Loucy (cell line): ENCODE data around the gene RIMKLB.

Experiments
- H2AFZ ChIP-seq: fragments of 200-600 bp; sonication (generic); 2 replicates; pipeline ENCODE4 v1.6.0; 2016; ENCODE audit warnings: antibody characterized with exemption, mild to moderate bottlenecking, low read length, moderate library complexity
- H3F3A ChIP-seq: fragments of 200-600 bp; 2 replicates; pipeline ENCODE4 v1.6.0; 2016; ENCODE audit warnings: antibody characterized with exemption, low read depth, mild to moderate bottlenecking
- H3K27me3 ChIP-seq: fragments of 200-600 bp; sonication (generic); 2 replicates; pipeline ENCODE4 v1.6.1; 2014; ENCODE audit warnings: low read length, mild to moderate bottlenecking; ENCODE audit not compliant: insufficient read depth, poor library complexity, severe bottlenecking
- H3K36me3 ChIP-seq: fragments of 200-600 bp; sonication (generic); 2 replicates; pipeline ENCODE4 v1.6.1; 2016; ENCODE audit warnings: low read length; ENCODE audit not compliant: insufficient read depth
- H3K4me1 ChIP-seq: fragments of 200-600 bp; sonication (generic); 2 replicates; pipeline ENCODE4 v1.5.1; 2014; ENCODE audit warnings: low read length, mild to moderate bottlenecking; ENCODE audit not compliant: insufficient read depth, poor library complexity, severe bottlenecking
- H3K4me2 ChIP-seq: fragments of 200-600 bp; sonication (generic); 2 replicates; pipeline ENCODE4 v1.6.0; 2014; ENCODE audit warnings: antibody characterized with exemption, low read length, low read depth, mild to moderate bottlenecking; ENCODE audit not compliant: poor library complexity, severe bottlenecking
- H3K4me3 ChIP-seq: fragments of 200-600 bp; sonication (generic); 2 replicates; pipeline ENCODE4 v1.5.1; 2014; ENCODE audit warnings: low read length, mild to moderate bottlenecking, mixed read lengths; ENCODE audit not compliant: poor library complexity, severe bottlenecking
- H3K79me2 ChIP-seq: fragments of 200-600 bp; sonication (generic); 2 replicates; pipeline ENCODE4 v1.6.1; 2014; ENCODE audit warnings: low read length; ENCODE audit not compliant: insufficient read depth
- H3K9ac ChIP-seq: fragments of 200-600 bp; sonication (generic); 2 replicates; pipeline ENCODE4 v1.6.0; 2014; ENCODE audit warnings: mild to moderate bottlenecking, low read depth, low read length, moderate library complexity; ENCODE audit not compliant: poor library complexity, severe bottlenecking
- H3K9me2 ChIP-seq: fragments of 200-600 bp; sonication (generic); replicated peaks from 2 replicates; pipeline ENCODE4 v1.6.1; 2016; ENCODE audit warnings: low read depth, low read length, mixed read lengths
- H3K9me3 ChIP-seq: fragments of 200-600 bp; sonication (generic); 2 replicates; pipeline ENCODE4 v1.6.1; 2014; ENCODE audit warnings: mild to moderate bottlenecking, antibody characterized with exemption, low read length, low read depth; ENCODE audit not compliant: insufficient read depth
- H4K20me1 ChIP-seq: fragments of 200-600 bp; sonication (generic); 2 replicates; pipeline ENCODE4 v1.6.0; 2014; ENCODE audit warnings: antibody characterized with exemption, low read length, mild to moderate bottlenecking; ENCODE audit not compliant: insufficient read depth, poor library complexity, severe bottlenecking
- EZH2phosphoT487 ChIP-seq: fragments of 200-600 bp; IDR thresholded peaks from 2 replicates; pipeline ENCODE4 v1.6.1; 2018; ENCODE audit warnings: antibody characterized with exemption, mild to moderate bottlenecking, moderate library complexity, borderline replicate concordance
- TF ChIP-seq, protein P1 (sequence below): fragments of 200-600 bp; sonication (generic); conservative IDR thresholded peaks from 2 replicates; pipeline ENCODE4 v1.5.1; 2014; ENCODE audit warnings: mild to moderate bottlenecking, antibody characterized with exemption, low read length

Gene RIMKLB

GRCh38 chr12:8823565-8824300, 125.9 kb downstream of the RIMKLB start:
- H3K4me3 ChIP-seq, result no peak overlapping the region
- no peaks in the 10 kb centered on the region for H4K20me1 ChIP-seq
- H3K9ac ChIP-seq, result no peak overlapping the region
- H3K4me1 ChIP-seq, result no peaks in the 10 kb centered on the region
- no peaks in the 10 kb centered on the region for H3K79me2 ChIP-seq
- no peaks in the 10 kb centered on the region for H3K27me3 ChIP-seq
- no peaks in the 10 kb centered on the region for H3K9me3 ChIP-seq
- TF ChIP-seq, protein P1, sequence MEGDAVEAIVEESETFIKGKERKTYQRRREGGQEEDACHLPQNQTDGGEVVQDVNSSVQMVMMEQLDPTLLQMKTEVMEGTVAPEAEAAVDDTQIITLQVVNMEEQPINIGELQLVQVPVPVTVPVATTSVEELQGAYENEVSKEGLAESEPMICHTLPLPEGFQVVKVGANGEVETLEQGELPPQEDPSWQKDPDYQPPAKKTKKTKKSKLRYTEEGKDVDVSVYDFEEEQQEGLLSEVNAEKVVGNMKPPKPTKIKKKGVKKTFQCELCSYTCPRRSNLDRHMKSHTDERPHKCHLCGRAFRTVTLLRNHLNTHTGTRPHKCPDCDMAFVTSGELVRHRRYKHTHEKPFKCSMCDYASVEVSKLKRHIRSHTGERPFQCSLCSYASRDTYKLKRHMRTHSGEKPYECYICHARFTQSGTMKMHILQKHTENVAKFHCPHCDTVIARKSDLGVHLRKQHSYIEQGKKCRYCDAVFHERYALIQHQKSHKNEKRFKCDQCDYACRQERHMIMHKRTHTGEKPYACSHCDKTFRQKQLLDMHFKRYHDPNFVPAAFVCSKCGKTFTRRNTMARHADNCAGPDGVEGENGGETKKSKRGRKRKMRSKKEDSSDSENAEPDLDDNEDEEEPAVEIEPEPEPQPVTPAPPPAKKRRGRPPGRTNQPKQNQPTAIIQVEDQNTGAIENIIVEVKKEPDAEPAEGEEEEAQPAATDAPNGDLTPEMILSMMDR, result peak; percentile 92
- no peak for TF ChIP-seq EZH2phosphoT487
- no peaks in the 10 kb centered on the region for H3K36me3 ChIP-seq
- H3F3A ChIP-seq, result no peaks in the 10 kb centered on the region
- 0 out of 2 replicates have a peak overlapping the region, but pooled peaks have one; percentile 31 for H2AFZ ChIP-seq
- H3K4me2 ChIP-seq, result no peak overlapping the region
- no peaks in the 10 kb centered on the region for H3K9me2 ChIP-seq

GRCh38 chr12:8827551-8828256, 129.9 kb downstream of the RIMKLB start:
- H3F3A ChIP-seq, result no peaks in the 10 kb centered on the region
- H3K4me2 ChIP-seq, result no peak overlapping the region
- no peak overlapping the region for H2AFZ ChIP-seq
- TF ChIP-seq, protein P1, result no peak
- no peak for TF ChIP-seq EZH2phosphoT487
- H3K4me1 ChIP-seq, result no peaks in the 10 kb centered on the region
- no peaks in the 10 kb centered on the region for H3K9me2 ChIP-seq
- H3K9me3 ChIP-seq, result no peaks in the 10 kb centered on the region
- H3K9ac ChIP-seq, result no peak overlapping the region
- H3K79me2 ChIP-seq, result no peaks in the 10 kb centered on the region
- no peaks in the 10 kb centered on the region for H3K27me3 ChIP-seq
- no peaks in the 10 kb centered on the region for H4K20me1 ChIP-seq
- H3K36me3 ChIP-seq, result no peaks in the 10 kb centered on the region
- no peak overlapping the region for H3K4me3 ChIP-seq

DNA sequence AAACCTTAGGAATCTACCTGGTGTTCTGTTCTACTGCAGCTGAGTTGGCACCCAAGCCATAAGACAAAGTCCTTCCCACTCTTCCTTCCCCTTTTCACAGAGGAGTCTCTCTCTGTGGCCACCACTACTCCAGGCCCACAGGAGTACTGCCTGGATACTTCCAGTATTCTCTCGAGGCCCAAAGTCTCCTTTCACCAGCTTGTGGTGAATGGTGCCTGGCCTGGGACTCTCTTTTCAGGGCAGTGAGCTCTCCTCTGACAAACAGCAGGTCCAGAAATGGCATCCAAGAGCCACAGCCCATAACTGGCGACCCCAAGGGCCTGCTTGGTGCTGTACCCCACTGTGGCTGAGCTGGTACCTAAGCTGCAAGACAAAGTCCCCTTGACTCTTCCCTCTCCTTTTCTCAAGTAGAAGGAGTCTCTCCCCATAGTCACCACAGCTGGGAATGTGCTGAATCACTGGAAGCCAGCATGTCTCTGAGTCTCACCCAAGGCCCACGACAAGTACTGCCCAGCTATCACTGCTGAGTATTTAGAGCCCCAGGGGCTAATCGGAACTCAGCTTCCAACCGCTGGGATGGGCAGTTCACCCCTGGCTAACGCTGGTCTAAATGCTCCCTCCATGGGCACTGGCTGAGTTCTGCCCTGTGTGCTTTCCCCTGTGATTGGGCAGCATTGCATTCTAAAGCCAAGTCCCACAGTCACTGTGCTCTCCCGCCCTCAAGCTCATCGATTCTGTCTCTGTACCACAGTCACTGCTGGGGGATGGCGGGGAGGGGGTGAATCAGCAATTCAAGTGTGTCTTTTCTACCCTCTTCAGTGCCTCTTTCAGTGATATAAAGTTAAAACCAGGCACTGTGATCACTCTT, 130.7 kb downstream of the RIMKLB start:
- H2AFZ ChIP-seq, result no peak overlapping the region
- no peaks in the 10 kb centered on the region for H3K36me3 ChIP-seq
- no peaks in the 10 kb centered on the region for H3K9me3 ChIP-seq
- no peaks in the 10 kb centered on the region for H3K9me2 ChIP-seq
- H3K9ac ChIP-seq, result no peak overlapping the region
- H3K79me2 ChIP-seq, result no peaks in the 10 kb centered on the region
- no peaks in the 10 kb centered on the region for H3K4me1 ChIP-seq
- no peak overlapping the region for H3K4me2 ChIP-seq
- H4K20me1 ChIP-seq, result no peaks in the 10 kb centered on the region
- H3K27me3 ChIP-seq, result no peaks in the 10 kb centered on the region
- H3F3A ChIP-seq, result no peaks in the 10 kb centered on the region
- TF ChIP-seq EZH2phosphoT487, result no peak
- TF ChIP-seq, protein P1, result no peak
- no peak overlapping the region for H3K4me3 ChIP-seq
